ENCODE data around the gene SCN9A. TPM values are rescaled to one million over a fixed set of nuclear protein-coding genes. Genes with fewer than 3 reads are reported as not detected.

The SCN9A gene
- total and polyA plus RNA-seq, 2 of the 8 experiments (the other 6 are each of a cell fraction or from before 2014, with no cell fraction given), result 1.6 to 6.2 TPM

DNA sequence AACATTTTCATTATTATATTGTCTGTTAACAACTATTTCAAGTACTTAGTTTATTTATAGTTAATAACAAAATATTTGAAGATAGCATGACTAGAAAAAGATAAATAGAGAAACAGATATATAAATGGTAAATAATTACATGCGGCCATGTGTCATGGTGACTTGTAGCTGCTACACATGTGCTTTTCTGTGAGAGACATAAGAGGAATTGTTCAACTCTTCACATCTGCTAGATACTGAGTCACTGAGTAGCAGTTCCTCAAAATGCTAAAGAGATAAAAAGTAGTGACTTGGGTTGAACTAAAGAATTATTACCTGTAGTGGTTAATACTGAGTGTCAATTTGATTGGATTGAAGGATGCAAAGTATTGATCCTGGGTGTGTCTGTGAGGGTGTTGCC lies 37.5 kb upstream of the SCN9A start (continued):
- no peak for TF ChIP-seq RAD21 (IDR thresholded peaks at IDR 0.05 in 1 of 2, conservative IDR thresholded peaks at IDR 0.05 in 1 of 2; ENCODE audit: low read depth in 2 of 2, low read length in 2 of 2)

Data from H1 (cell line).